Muscle layer of duodenum (tissue), 2 donors: ENCODE measurements around the gene E2F4.
A peak's percentile ranks its signal among the peaks of the same experiment; 100 is the strongest.

Experiments
- H3K27ac ChIP-seq: one replicate; pipeline ENCODE4 v1.7.0; 2013; ENCODE audit warnings: mild to moderate bottlenecking, low read length
- H3K27me3 ChIP-seq: one replicate; pipeline ENCODE4 v1.7.0; 2013; ENCODE audit warnings: low read depth, mild to moderate bottlenecking, control low read depth, low read length
- H3K36me3 ChIP-seq, 2 donors: one replicate each; pipeline ENCODE4 v1.7.0; 2013; ENCODE audit warnings: low read length in 2 of 2, control low read depth in 1 of 2, mild to moderate bottlenecking in 1 of 2; ENCODE audit not compliant: insufficient read depth in 2 of 2, control insufficient read depth in 1 of 2
- H3K4me1 ChIP-seq, 2 donors: one replicate each; pipeline ENCODE4 v1.7.0; 2013; ENCODE audit warnings: low read length in 2 of 2, mild to moderate bottlenecking in 2 of 2, control low read depth in 1 of 2, moderate library complexity in 1 of 2; ENCODE audit not compliant: insufficient read depth in 2 of 2, control insufficient read depth in 1 of 2
- H3K4me3 ChIP-seq, 2 donors: one replicate each; pipeline ENCODE4 v1.7.0; 2013; ENCODE audit warnings: low read length in 2 of 2, low read depth in 1 of 2, mild to moderate bottlenecking in 1 of 2
- H3K9me3 ChIP-seq, 2 donors: one replicate each; pipeline ENCODE4 v1.7.0; 2013; ENCODE audit warnings: low read length in 2 of 2, control low read depth in 1 of 2, mild to moderate bottlenecking in 1 of 2; ENCODE audit not compliant: control insufficient read depth in 1 of 2
- donor health status: healthy.

Gene E2F4

DNA sequence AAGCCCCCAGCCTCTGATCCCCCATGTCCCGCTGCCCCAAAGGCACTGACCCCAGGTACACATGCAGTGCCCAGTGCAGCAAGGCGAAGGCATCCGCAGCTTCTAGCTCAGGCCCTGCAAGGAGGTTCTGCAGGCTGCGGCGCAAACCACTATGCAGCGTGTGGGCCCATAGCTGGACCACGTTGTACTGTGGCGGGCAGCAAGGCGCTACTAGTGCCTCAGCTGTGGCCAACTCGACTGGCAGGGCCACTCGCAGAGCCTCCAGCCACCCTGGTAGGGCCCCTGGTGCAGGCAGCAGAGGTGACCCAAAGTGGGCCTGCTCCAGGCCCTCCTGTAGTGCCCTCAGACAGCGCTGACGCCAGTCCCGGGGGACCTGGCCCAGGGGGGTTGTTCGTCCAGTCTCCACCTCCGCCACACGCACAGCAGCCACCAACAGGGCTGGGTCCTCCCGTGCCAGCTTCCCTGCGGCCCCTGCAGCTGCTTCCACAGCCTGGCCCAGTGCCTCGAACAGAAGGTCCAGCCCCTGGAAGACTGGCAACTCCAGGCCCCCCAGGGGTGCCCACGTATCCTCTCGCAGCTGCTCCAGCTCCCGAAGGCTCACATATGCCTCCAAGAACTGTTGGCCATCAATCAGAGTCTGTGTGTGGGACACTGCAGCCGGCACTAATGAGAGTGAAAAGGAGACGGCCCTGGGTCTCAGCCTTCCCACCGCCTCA, 4.6 kb upstream of the E2F4 start:
- Histone ChIP-seq H3K4me1 (peaks cover 6 to 34% of the 10 kb centered on the region in 2 donors), H3K4me3 (no peak overlapping the region), H3K27me3 (no peaks in the 10 kb centered on the region), H3K36me3 (no peaks in the 10 kb centered on the region), H3K27ac (no peak overlapping the region), H3K9me3 (no peaks in the 10 kb centered on the region)

DNA sequence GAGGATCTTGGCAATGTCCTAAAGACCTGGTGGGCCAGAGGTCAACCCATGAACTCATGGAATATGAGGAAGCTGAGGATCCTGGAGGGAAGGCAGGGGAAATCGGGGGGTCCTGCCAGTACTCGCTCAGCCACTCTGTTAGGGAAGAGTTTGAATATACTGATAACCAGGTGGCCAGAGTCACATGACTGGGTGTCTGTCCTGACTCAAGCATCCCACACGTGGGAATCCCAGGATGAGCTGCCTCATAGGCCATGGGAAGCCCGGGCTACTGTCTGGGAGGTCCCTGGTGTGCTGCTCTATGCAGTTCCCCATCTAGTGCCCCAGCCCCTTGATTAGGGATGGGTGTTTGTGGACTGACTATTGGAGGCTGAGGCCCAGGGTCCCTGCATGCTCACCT, 3.6 kb upstream of the E2F4 start:
- no peaks in the 10 kb centered on the region for H3K9me3 ChIP-seq
- H3K4me1 ChIP-seq, result peaks cover 8 to 36% of the 10 kb centered on the region in 2 donors
- no peak overlapping the region for H3K4me3 ChIP-seq

DNA sequence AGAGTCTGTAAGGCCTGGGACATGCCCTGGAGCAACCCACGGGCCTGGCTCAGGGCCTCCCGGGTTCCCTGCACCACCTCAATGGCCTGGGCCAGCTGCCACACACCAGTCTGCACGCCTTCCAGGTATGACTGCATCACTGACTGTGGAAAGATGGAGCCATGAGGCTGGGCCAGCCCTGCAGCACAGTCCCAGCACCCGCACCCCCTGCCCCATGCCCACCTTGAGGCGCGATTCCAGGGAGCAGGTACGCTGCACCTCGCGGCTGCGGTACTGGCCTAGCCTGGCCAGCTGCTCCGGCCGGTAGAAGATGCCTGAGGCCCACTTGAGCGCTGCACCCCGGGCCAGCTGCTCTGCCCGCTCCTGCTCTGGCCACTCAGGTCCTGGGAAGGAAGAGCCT, 3.2 kb upstream of the E2F4 start:
- H3K4me3 ChIP-seq, result no peak overlapping the region
- peaks cover 1 to 2% of the 10 kb centered on the region in 2 donors for H3K36me3 ChIP-seq
- H3K27ac ChIP-seq, result no peak overlapping the region
- H3K27me3 ChIP-seq, result no peaks in the 10 kb centered on the region
- peaks cover 12 to 40% of the 10 kb centered on the region in 2 donors for H3K4me1 ChIP-seq
- H3K9me3 ChIP-seq, result no peaks in the 10 kb centered on the region

More for the DNA sequence above, 3.6 kb upstream of the E2F4 start:
- H3K27me3 ChIP-seq, result no peaks in the 10 kb centered on the region
- no peak overlapping the region for H3K27ac ChIP-seq
- H3K36me3 ChIP-seq, result no peaks in the 10 kb centered on the region

DNA sequence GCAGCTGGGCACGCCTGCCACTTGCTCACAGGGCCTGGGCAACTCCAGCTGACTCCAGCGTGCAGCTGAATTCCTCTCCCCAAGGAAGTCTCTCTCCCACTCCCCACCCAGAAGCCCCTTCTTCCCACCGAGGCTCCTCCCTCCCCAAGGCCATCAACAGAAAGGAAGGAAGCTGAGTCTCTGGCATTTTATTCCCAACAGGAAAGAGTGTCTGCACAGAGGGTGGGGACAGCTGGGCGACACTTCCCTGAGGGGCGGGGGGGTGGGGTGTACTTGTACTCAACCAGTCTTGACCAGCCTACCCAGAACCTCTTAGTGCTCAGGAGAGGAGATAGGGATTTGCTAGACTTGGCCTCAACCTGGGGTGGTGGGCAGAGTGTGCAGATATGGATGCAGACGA, 1.9 kb upstream of the E2F4 start, which contains the start of gene EXOC3L1:
Gene EXOC3L1 (minus strand): TSS at position 96 of the 400 bp plus-strand sequence. CDS start 460 bp downstream, outside the sequence.
- no peak within 1 kb of the TSS for H3K27ac ChIP-seq
- H3K4me1 ChIP-seq, result peaks cover 15 to 36% of the 10 kb centered on the region in 2 donors
- H3K27me3 ChIP-seq, result no peaks in the 10 kb centered on the region
- no peak within 1 kb of the TSS for H3K4me3 ChIP-seq
- H3K36me3 ChIP-seq, result peaks cover 14% of the 10 kb centered on the region in 2 donors
- no peaks in the 10 kb centered on the region for H3K9me3 ChIP-seq

DNA sequence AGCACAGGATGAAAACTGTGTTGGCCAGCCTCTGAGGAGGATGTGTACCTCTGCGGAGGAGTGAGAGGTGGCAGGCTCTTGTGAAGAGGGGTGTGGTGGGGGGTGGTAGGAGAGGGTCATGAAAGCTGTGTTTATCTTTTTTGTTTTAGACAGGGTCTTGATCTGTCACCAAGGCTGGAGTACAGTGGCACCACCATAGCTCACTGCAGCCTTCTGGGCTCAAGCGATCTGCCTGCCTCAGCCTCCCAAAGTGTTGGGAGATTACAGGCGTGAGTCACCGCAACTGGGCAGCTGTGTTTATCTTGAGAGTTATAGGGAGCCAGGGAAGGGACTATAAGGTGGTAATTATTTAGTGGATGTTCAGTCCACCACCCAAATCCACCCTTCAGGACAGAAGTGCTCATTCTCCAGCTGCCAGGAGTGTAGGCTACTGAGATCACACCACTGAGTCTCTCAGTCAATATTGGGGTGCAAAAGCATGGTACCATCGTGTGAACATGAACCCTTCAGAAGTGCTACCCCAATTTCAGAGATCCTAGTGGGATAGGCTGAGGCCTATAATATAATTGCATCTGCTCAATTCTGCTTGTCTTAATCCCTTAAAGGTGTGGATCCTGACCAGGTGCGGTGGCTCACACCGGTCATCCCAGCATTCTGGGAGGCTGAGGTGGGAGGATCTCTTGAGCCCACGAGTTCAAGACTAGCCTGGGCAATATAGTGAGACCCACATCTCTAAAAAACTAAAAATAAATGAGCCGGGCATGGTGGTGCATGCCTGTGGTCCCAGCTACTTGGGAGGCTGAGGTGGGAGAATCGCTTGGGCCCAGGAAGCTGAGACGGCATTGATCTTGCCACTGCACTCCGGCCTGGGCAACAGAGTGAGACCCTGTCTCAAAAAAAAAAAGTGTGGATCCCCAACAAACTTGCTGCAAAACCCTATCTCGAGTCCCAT, 1.2 kb upstream of the E2F4 start:
- H3K27ac ChIP-seq, result no peak overlapping the region
- H3K4me1 ChIP-seq, result peaks cover 15 to 30% of the 10 kb centered on the region in 2 donors
- no peak overlapping the region for H3K4me3 ChIP-seq

DNA sequence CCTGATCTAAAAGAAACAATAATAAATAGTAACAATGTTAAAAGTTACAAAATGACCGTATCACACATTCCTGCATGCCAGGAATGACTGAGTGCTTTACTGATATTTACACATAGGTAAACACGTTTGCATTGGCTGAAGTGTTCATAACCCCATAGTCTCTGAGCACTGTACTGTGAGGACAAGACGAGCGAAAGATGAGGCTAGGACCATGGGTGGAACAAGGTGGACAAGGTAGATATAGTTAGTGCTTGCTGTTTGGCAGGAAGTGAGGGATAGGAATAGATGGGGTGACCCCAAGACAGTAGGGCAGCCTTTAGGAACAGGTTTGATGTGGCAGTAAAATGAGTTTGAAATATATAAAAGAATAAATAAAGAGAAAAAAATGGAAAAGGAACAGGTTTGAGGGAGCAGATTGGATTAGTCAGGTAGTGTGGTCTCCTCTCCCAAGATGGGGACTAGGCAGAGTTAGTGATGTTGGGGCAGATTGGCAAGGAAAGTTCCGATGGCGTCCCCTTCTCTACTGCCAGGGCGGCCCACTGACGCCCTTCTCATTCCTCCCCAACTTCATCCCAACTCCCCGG, 452 bp upstream of the E2F4 start:
- Histone ChIP-seq H3K4me1 (peaks cover 15 to 26% of the 10 kb centered on the region in 2 donors), H3K36me3 (peaks cover 28 to 29% of the 10 kb centered on the region in 2 donors), H3K27ac (no peak overlapping the region), H3K4me3 (peak overlapping the region; percentile 30 to 94), H3K9me3 (no peaks in the 10 kb centered on the region), H3K27me3 (no peaks in the 10 kb centered on the region)

More for the DNA sequence above, 1.2 kb upstream of the E2F4 start:
- Histone ChIP-seq H3K36me3 (peaks cover 21% of the 10 kb centered on the region in 2 donors), H3K27me3 (no peaks in the 10 kb centered on the region), H3K9me3 (no peaks in the 10 kb centered on the region)

DNA sequence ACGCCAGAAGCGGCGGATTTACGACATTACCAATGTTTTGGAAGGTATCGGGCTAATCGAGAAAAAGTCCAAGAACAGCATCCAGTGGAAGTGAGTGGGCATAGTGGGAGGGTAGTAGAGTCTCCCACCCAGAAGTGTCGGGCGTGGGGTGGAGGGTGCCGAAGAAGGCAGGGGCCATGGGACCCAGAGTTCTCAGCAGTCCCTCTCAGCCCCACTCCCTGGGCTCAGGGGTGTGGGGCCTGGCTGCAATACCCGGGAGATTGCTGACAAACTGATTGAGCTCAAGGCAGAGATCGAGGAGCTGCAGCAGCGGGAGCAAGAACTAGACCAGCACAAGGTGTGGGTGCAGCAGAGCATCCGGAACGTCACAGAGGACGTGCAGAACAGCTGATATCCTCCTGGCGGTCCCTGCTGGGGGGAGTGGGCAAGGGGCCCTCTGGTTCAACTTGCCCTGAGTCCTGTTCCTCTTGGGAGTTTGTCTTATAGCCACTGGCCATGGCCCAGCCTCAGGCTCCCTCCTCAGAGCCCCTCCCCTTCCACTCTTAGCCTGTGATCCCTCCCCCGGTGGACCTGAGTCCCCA, 916 bp downstream of the E2F4 start:
- H3K27me3 ChIP-seq, result no peaks in the 10 kb centered on the region
- H3K27ac ChIP-seq, result peak overlapping the region; percentile 88
- H3K9me3 ChIP-seq, result no peaks in the 10 kb centered on the region
- peaks cover 15 to 26% of the 10 kb centered on the region in 2 donors for H3K4me1 ChIP-seq
- H3K4me3 ChIP-seq, result peak overlapping the region; percentile 94
- peaks cover 42 to 43% of the 10 kb centered on the region in 2 donors for H3K36me3 ChIP-seq

DNA sequence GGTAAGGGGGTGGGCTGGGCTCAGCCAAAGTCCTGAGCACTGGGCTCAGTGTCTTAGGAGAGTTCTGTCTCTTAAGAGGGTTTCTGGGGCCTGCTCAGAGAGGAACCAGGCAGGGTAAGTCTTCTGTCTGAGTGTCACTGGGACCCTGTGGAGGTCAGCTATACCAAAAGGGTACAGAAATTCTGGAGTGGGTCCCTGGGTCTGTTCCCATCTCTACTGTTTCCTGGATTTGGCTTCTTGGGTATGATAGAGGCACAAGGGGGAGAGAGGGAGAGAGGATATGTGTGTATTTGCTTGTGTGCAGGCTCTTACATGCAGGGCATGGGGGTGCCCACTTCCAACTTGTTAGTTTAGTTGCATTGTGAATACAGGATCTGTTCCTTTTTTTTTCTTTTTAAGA, 1.6 kb downstream of the E2F4 start:
- Histone ChIP-seq H3K4me3 (peak overlapping the region; percentile 94), H3K27ac (peak overlapping the region; percentile 88), H3K9me3 (no peaks in the 10 kb centered on the region), H3K36me3 (peaks cover 46 to 49% of the 10 kb centered on the region in 2 donors), H3K27me3 (no peaks in the 10 kb centered on the region), H3K4me1 (peaks cover 15 to 31% of the 10 kb centered on the region in 2 donors)

DNA sequence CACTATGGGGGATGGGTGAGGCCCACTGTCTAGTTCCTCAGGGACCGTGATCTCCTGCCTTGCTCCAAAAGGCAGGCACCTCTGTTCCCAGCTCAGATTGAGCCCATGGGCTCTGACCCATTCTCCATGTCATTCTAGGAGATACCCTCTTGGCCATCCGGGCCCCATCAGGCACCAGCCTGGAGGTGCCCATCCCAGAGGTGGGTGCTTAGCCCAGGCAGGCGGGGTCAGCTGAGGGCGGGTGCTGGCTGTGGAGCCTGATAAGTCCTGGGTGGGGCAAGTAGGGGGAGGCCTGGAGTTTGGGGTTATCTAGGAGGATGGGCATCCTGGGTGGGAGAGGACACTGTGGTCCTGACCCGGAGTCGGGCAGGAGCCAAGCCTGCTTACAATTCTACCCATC, 2.3 kb downstream of the E2F4 start:
- no peak overlapping the region for H3K4me3 ChIP-seq
- H3K36me3 ChIP-seq, result peaks cover 46 to 49% of the 10 kb centered on the region in 2 donors
- H3K9me3 ChIP-seq, result no peaks in the 10 kb centered on the region
- H3K27me3 ChIP-seq, result no peaks in the 10 kb centered on the region
- no peak overlapping the region for H3K27ac ChIP-seq
- H3K4me1 ChIP-seq, result peaks cover 15 to 37% of the 10 kb centered on the region in 2 donors

DNA sequence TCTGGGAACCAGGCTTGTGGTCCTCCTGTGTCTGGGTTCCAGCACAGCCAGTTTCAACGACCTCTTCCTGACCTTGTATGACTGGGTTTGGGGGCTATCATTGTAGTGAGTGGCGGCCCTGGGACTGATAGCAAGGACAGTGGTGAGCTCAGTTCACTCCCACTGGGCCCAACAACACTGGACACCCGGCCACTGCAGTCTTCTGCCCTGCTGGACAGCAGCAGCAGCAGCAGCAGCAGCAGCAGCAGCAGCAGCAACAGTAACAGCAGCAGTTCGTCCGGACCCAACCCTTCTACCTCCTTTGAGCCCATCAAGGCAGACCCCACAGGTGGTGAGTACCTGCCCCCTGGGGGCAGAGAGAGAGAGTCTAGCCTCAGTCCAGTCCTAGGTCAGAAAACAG, 3.7 kb downstream of the E2F4 start:
- Histone ChIP-seq H3K27me3 (no peaks in the 10 kb centered on the region), H3K9me3 (no peaks in the 10 kb centered on the region), H3K4me1 (peaks cover 15 to 37% of the 10 kb centered on the region in 2 donors), H3K4me3 (no peak overlapping the region), H3K27ac (no peak overlapping the region), H3K36me3 (peaks cover 46 to 49% of the 10 kb centered on the region in 2 donors)
